Caco-2 (cell line): ENCODE results near the gene ARMS2. TPM values are rescaled to one million over a fixed set of nuclear protein-coding genes. Genes with fewer than 3 reads are reported as not detected.

Experiments used
- BruUV-seq: library from RNA; stranded (reverse); fragments of 400-500 nt; replicated peaks from 2 replicates; lab custom pipeline; 2021; lab: Mats Ljungman, UMichigan
- CTCF ChIA-PET: fragments of 300-600 bp; sonication (Branson Sonifier 250); formaldehyde crosslinking; loops from one replicate; lab custom pipeline; 2022; ENCODE audit warnings: antibody characterized with exemption; lab: Charles Lee
- POLR2A ChIA-PET: fragments of 300-600 bp; sonication (Branson Sonifier 250); formaldehyde crosslinking; loops from one replicate; lab custom pipeline; 2022; ENCODE audit warnings: antibody characterized with exemption; lab: Charles Lee
- DNase-seq, 2 experiments: peaks; one replicate each; pipeline versions ENCODE4 v3.0.0 to v3.0.0-alpha.2; 2020 to 2022
- H3K27me3 ChIP-seq: replicated peaks from 2 replicates; pipeline ENCODE4 v1.6.0; 2011; ENCODE audit warnings: low read length; ENCODE audit not compliant: control insufficient read depth, insufficient read depth
- H3K36me3 ChIP-seq: 2 replicates; pipeline ENCODE4 v1.5.1; 2011; ENCODE audit warnings: low read length; ENCODE audit not compliant: control insufficient read depth, insufficient read depth
- H3K4me1 ChIP-seq: fragments of 250-450 bp; sonication (Bioruptor Pico); 2 replicates; pipeline ENCODE4 v1.5.1; 2020; ENCODE audit warnings: mild to moderate bottlenecking
- H3K4me3 ChIP-seq: 2 replicates; pipeline ENCODE4 v1.5.1; 2011; ENCODE audit warnings: low read depth, mild to moderate bottlenecking, control low read depth, low read length
- H3K9me3 ChIP-seq: fragments of 250-450 bp; sonication (Bioruptor Pico); 2 replicates; pipeline ENCODE4 v1.5.1; 2020; ENCODE audit warnings: mild to moderate bottlenecking, moderate library complexity
- H3K27ac Mint-ChIP-seq: one replicate; pipeline ENCODE4 v1.8.0; 2022; ENCODE audit warnings: mixed read lengths; ENCODE audit not compliant: unreplicated experiment
- H3K27me3 Mint-ChIP-seq: one replicate; pipeline ENCODE4 v1.8.0; 2022; ENCODE audit warnings: mixed read lengths; ENCODE audit not compliant: insufficient read depth, unreplicated experiment
- H3K36me3 Mint-ChIP-seq: one replicate; pipeline ENCODE4 v1.8.0; 2022; ENCODE audit warnings: mild to moderate bottlenecking, mixed read lengths; ENCODE audit not compliant: insufficient read depth, unreplicated experiment
- H3K4me1 Mint-ChIP-seq: one replicate; pipeline ENCODE4 v1.8.0; 2022; ENCODE audit warnings: low read depth, mixed read lengths; ENCODE audit not compliant: unreplicated experiment
- H3K4me3 Mint-ChIP-seq: one replicate; pipeline ENCODE4 v1.8.0; 2022; ENCODE audit warnings: mild to moderate bottlenecking, moderate library complexity, mixed read lengths; ENCODE audit not compliant: unreplicated experiment
- H3K9me3 Mint-ChIP-seq: one replicate; pipeline ENCODE4 v1.8.0; 2022; ENCODE audit warnings: mixed read lengths; ENCODE audit not compliant: unreplicated experiment
- CTCF ChIP-seq, 2 experiments: fragments of 200-600 bp in 1 of 2; IDR thresholded peaks; 1 replicate in 1 of 2; 2 replicates in 1 of 2; pipeline versions ENCODE4 v1.5.1 to v1.8.0; 2011 to 2022; ENCODE audit warnings: antibody characterized with exemption in 1 of 2, control low read depth in 1 of 2, inconsistent platforms in 1 of 2, low read depth in 1 of 2, low read length in 1 of 2, mild to moderate bottlenecking in 1 of 2, moderate library complexity in 1 of 2; ENCODE audit not compliant: insufficient read depth in 1 of 2, severe bottlenecking in 1 of 2, unreplicated experiment in 1 of 2
- intact Hi-C: fragments of 100-400 bp; cut with micrococcal nuclease; formaldehyde crosslinking; loops from one replicate; pipeline ENCODE4 v1.10.0; 2022; ENCODE audit not compliant: unreplicated experiment
- total RNA-seq: library from RNA; stranded (reverse); gene quantifications from 2 replicates; pipeline ENCODE4 v1.2.3, GENCODE V29; 2022

ARMS2 gene
- total RNA-seq, 1 experiment from 2014 or later, result not detected

- Histone ChIP-seq H3K9me3 (no peaks in the 10 kb centered on the region), H3K4me1 (no peaks in the 10 kb centered on the region; the same call in 1 of the 2 replicates), H3K4me3 (no peak overlapping the region), H3K27me3 (no peaks in the 10 kb centered on the region), H3K36me3 (no peaks in the 10 kb centered on the region)
- H3K27ac Mint-ChIP-seq, result no peak overlapping the region
- TF ChIP-seq CTCF (IDR thresholded peaks at IDR 0.05; ENCODE audit: insufficient read depth in 1 of 2, low read depth in 1 of 2, low read length in 1 of 2, severe bottlenecking in 1 of 2, unreplicated experiment in 1 of 2), result no peak
- ChIA-PET CTCF (no interaction called here), POLR2A (no interaction called here)
- no TSS peak for BruUV-seq
- H3K27me3 Mint-ChIP-seq, result no peaks in the 10 kb centered on the region
- H3K4me3 Mint-ChIP-seq, result no peak overlapping the region
- no peak for DNase-seq
- H3K4me1 Mint-ChIP-seq, result no peaks in the 10 kb centered on the region
- intact Hi-C loops, result no loop called here
- H3K9me3 Mint-ChIP-seq, result no peaks in the 10 kb centered on the region
- H3K36me3 Mint-ChIP-seq, result peaks cover 57% of the 10 kb centered on the region
Measured at GRCh38 chr10:122417667-122418066, 36.8 kb upstream of the ARMS2 start.

- TF ChIP-seq CTCF (IDR thresholded peaks at IDR 0.05; ENCODE audit: insufficient read depth in 1 of 2, low read depth in 1 of 2, low read length in 1 of 2, severe bottlenecking in 1 of 2, unreplicated experiment in 1 of 2), result no peak
- H3K36me3 ChIP-seq, result no peaks in the 10 kb centered on the region
- H3K9me3 ChIP-seq, result no peaks in the 10 kb centered on the region
- BruUV-seq, result no TSS peak
- Mint-ChIP-seq H3K27ac (no peak overlapping the region), H3K9me3 (no peaks in the 10 kb centered on the region), H3K36me3 (peaks cover 54% of the 10 kb centered on the region), H3K27me3 (no peaks in the 10 kb centered on the region), H3K4me1 (no peaks in the 10 kb centered on the region), H3K4me3 (no peak overlapping the region)
- H3K27me3 ChIP-seq, result no peaks in the 10 kb centered on the region
- ChIA-PET POLR2A (no interaction called here), CTCF (no interaction called here)
- H3K4me1 ChIP-seq, result no peaks in the 10 kb centered on the region; the same call in 1 of the 2 replicates
- intact Hi-C loops, result no loop called here
- no peak overlapping the region for H3K4me3 ChIP-seq
- DNase-seq, result no peak
Measured at GRCh38 chr10:122419016-122419415, 35.4 kb upstream of the ARMS2 start.

- Mint-ChIP-seq H3K4me1 (no peaks in the 10 kb centered on the region), H3K27ac (no peak overlapping the region), H3K27me3 (no peaks in the 10 kb centered on the region), H3K36me3 (peaks cover 48% of the 10 kb centered on the region), H3K4me3 (no peak overlapping the region), H3K9me3 (no peaks in the 10 kb centered on the region)
- DNase-seq, result no peak
- Histone ChIP-seq H3K4me3 (no peak overlapping the region), H3K9me3 (no peaks in the 10 kb centered on the region), H3K27me3 (no peaks in the 10 kb centered on the region), H3K4me1 (no peaks in the 10 kb centered on the region), H3K36me3 (no peaks in the 10 kb centered on the region)
- BruUV-seq, result no TSS peak
- intact Hi-C loops, result no loop called here
- ChIA-PET POLR2A (no interaction called here), CTCF (no interaction called here)
- TF ChIP-seq CTCF (IDR thresholded peaks at IDR 0.05; ENCODE audit: insufficient read depth in 1 of 2, low read depth in 1 of 2, low read length in 1 of 2, severe bottlenecking in 1 of 2, unreplicated experiment in 1 of 2), result no peak
Measured at GRCh38 chr10:122419876-122420623, 34.4 kb upstream of the ARMS2 start.
